Measurements from ENCODE around the gene ALKBH4.
"Not testable (repeated sequence)": the region's sequence is repeated elsewhere in the genome, so short reads cannot be mapped to it uniquely, and the experiment has no call there.

The ALKBH4 gene

DNA sequence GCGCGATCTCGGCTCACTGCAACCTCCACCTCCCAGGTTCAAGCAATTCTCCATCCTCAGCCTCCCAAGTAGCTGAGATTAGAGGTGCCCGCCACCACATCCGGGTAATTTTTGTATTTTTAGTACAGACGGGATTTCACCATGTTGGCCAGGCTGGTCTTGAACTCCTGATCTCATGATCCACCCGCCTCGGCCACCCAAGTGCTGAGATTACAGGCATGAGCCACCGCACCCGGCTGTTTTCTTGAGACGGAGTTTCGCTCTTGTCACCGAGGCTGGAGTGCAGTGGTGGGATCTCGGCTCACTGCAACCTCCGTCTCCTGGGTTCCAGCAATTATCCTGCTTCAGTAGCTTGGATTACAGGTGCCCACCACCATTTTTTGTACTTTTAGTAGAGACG is 33.7 kb upstream of the ALKBH4 start:
- no CpG with 5 or more reads among the region's 16 CpGs for WGBS, 2 donors (ENCODE audit: extremely low coverage in 2 of 2, insufficient read length in 2 of 2, insufficient replicate concordance in 1 of 2)
- not testable (repeated sequence) for H3K14ac ChIP-seq (ENCODE audit: low read length); H3K4ac ChIP-seq (ENCODE audit: low read length)

DNA sequence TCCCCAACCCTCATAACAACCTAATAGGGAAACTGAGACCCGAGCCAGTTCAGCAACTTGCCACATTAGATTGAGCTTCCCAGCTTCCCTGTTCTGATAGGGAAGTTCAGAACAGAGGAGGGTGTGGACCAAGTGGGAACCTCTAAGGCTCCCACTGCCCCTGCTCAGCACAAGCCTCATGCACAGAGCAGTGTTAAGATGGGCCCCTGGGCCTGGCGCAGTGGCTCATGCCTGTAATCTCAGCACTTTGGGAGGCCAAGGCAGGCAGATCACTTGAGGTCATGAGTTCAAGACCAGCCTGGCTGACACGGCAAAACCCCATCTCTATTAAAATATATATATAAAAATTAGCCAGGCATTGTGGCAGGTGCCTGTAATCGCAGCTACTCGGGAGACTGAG is 32.6 kb upstream of the ALKBH4 start:
- not testable (repeated sequence) for H3K9ac ChIP-seq (ENCODE audit: low read depth, low read length, poor library complexity); H3K18ac ChIP-seq (ENCODE audit: low read length); H3K23ac ChIP-seq (ENCODE audit: low read depth, low read length, poor library complexity); H3K9me3 ChIP-seq (replicated peaks in 1 of 2; ENCODE audit: control insufficient read depth in 2 of 2, insufficient read depth in 1 of 2, low read depth in 1 of 2, low read length in 2 of 2); H3K4ac ChIP-seq (ENCODE audit: low read length); H3K27me3 ChIP-seq (ENCODE audit: control insufficient read depth in 3 of 3, insufficient read depth in 3 of 3, low read depth in 1 of 3, low read length in 3 of 3); H3K36me3 ChIP-seq (replicated peaks in 1 of 2; ENCODE audit: control insufficient read depth in 2 of 2, insufficient read depth in 2 of 2, low read length in 2 of 2); H3K4me1 ChIP-seq (ENCODE audit: control insufficient read depth in 2 of 2, insufficient read depth in 1 of 2, low read depth in 1 of 2, low read length in 2 of 2); H3K4me2 ChIP-seq (ENCODE audit: insufficient read depth, low read length, poor library complexity, severe bottlenecking); H3K27ac ChIP-seq (replicated peaks; ENCODE audit: low read length); DNase-seq (ENCODE audit: low spot score); H2BK5ac ChIP-seq (ENCODE audit: low read length); H2AFZ ChIP-seq (ENCODE audit: low read length); H3K4me3 ChIP-seq (ENCODE audit: low read length in 2 of 2); H2AK5ac ChIP-seq (ENCODE audit: low read depth, low read length); H2BK15ac ChIP-seq (ENCODE audit: low read length); H4K91ac ChIP-seq (ENCODE audit: low read depth, low read length, poor library complexity); H2BK12ac ChIP-seq (ENCODE audit: low read length); H3K79me1 ChIP-seq (ENCODE audit: low read depth, low read length); H4K8ac ChIP-seq (ENCODE audit: low read depth, low read length); H2BK120ac ChIP-seq (ENCODE audit: low read depth, low read length); H3K14ac ChIP-seq (ENCODE audit: low read length)
- no CpG with 5 or more reads among the region's 5 CpGs for WGBS, 2 donors (ENCODE audit: extremely low coverage in 2 of 2, insufficient read length in 2 of 2, insufficient replicate concordance in 1 of 2)

More for the DNA sequence above, 33.7 kb upstream of the ALKBH4 start:
- H3K27me3 ChIP-seq (ENCODE audit: control insufficient read depth in 3 of 3, insufficient read depth in 3 of 3, low read depth in 1 of 3, low read length in 3 of 3); H3K4me3 ChIP-seq (ENCODE audit: low read length in 2 of 2); H3K36me3 ChIP-seq (replicated peaks in 1 of 2; ENCODE audit: control insufficient read depth in 2 of 2, insufficient read depth in 2 of 2, low read length in 2 of 2); H2BK15ac ChIP-seq (ENCODE audit: low read length); H4K91ac ChIP-seq (ENCODE audit: low read depth, low read length, poor library complexity); H3K23ac ChIP-seq (ENCODE audit: low read depth, low read length, poor library complexity); H2BK12ac ChIP-seq (ENCODE audit: low read length); H3K4me1 ChIP-seq (ENCODE audit: control insufficient read depth in 2 of 2, insufficient read depth in 1 of 2, low read depth in 1 of 2, low read length in 2 of 2); H2AK5ac ChIP-seq (ENCODE audit: low read depth, low read length); H3K9ac ChIP-seq (ENCODE audit: low read depth, low read length, poor library complexity); H2BK5ac ChIP-seq (ENCODE audit: low read length); H3K27ac ChIP-seq (replicated peaks; ENCODE audit: low read length); H3K79me1 ChIP-seq (ENCODE audit: low read depth, low read length); H3K4me2 ChIP-seq (ENCODE audit: insufficient read depth, low read length, poor library complexity, severe bottlenecking); H3K18ac ChIP-seq (ENCODE audit: low read length); H4K8ac ChIP-seq (ENCODE audit: low read depth, low read length); H2BK120ac ChIP-seq (ENCODE audit: low read depth, low read length); DNase-seq (ENCODE audit: low spot score); H2AFZ ChIP-seq (ENCODE audit: low read length); H3K9me3 ChIP-seq (replicated peaks in 1 of 2; ENCODE audit: control insufficient read depth in 2 of 2, insufficient read depth in 1 of 2, low read depth in 1 of 2, low read length in 2 of 2): not testable (repeated sequence)

DNA sequence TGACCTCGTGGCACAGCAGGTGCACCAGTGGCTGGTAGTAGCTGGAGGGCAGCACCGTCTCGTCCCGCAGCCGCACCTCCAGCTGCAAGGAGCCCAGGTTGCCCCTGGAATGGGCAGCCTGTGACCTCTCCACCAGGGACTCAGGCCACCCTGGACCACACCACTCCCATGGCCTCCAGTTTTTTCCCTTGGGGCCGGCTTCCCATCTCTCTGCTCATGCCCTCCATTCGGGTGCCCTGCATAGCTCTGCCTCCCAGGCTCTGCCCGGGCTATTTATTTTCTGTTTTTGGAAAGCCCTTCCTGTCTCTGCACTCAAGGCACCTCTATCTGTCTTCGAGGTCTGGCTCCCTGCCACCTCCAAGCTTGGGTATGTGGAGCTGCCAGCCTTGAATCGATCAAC is 32.2 kb upstream of the ALKBH4 start:
- no CpG with 5 or more reads among the region's 10 CpGs for WGBS, 2 donors (ENCODE audit: extremely low coverage in 2 of 2, insufficient read length in 2 of 2, insufficient replicate concordance in 1 of 2)
- H4K91ac ChIP-seq (ENCODE audit: low read depth, low read length, poor library complexity); H3K27ac ChIP-seq (replicated peaks; ENCODE audit: low read length); H3K36me3 ChIP-seq (replicated peaks in 1 of 2; ENCODE audit: control insufficient read depth in 2 of 2, insufficient read depth in 2 of 2, low read length in 2 of 2); H2BK5ac ChIP-seq (ENCODE audit: low read length); H3K4me1 ChIP-seq (ENCODE audit: control insufficient read depth in 2 of 2, insufficient read depth in 1 of 2, low read depth in 1 of 2, low read length in 2 of 2); H3K4me2 ChIP-seq (ENCODE audit: insufficient read depth, low read length, poor library complexity, severe bottlenecking); H3K4ac ChIP-seq (ENCODE audit: low read length); H3K4me3 ChIP-seq (ENCODE audit: low read length in 2 of 2); H2AFZ ChIP-seq (ENCODE audit: low read length); H2BK12ac ChIP-seq (ENCODE audit: low read length); H2BK15ac ChIP-seq (ENCODE audit: low read length); H3K14ac ChIP-seq (ENCODE audit: low read length); H3K9me3 ChIP-seq (replicated peaks in 1 of 2; ENCODE audit: control insufficient read depth in 2 of 2, insufficient read depth in 1 of 2, low read depth in 1 of 2, low read length in 2 of 2); H3K18ac ChIP-seq (ENCODE audit: low read length); H3K79me1 ChIP-seq (ENCODE audit: low read depth, low read length); H3K23ac ChIP-seq (ENCODE audit: low read depth, low read length, poor library complexity); DNase-seq (ENCODE audit: low spot score); H2AK5ac ChIP-seq (ENCODE audit: low read depth, low read length); H3K27me3 ChIP-seq (ENCODE audit: control insufficient read depth in 3 of 3, insufficient read depth in 3 of 3, low read depth in 1 of 3, low read length in 3 of 3); H4K8ac ChIP-seq (ENCODE audit: low read depth, low read length); H2BK120ac ChIP-seq (ENCODE audit: low read depth, low read length); H3K9ac ChIP-seq (ENCODE audit: low read depth, low read length, poor library complexity): not testable (repeated sequence)

DNA sequence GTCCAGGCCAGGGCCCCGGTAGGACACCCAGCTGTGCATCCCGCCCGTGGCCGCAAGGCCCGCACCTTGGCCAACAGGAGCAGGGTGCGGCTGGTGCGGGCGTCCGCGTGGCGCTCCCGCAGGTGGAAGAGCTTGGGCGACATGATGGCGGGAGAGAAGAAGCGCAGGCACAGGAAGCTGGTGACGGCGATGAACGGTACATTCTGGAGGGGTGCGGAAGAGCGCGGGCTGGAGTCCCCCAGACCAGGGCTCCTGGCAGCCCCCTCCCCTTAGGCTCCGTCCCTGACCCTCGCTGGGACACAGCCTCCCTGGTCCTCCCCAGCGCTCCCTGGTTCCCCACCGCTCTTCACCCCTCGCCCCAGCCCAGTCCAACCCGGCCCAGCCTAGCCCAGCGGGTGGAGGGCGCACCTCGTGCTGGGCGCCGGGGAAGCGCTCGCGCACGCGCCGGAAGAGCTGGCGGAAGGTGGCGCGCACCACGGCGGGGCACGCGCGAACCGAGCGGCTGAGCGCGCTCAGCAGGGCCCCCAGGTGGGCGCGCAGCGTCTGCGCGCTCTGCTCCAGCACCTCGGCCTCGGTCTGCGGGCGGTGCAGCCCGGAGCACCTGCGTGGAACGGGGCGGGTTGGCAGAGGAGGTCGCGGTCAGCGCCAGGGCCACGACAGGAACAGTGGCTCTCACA is 29.9 kb upstream of the ALKBH4 start:
- not testable (repeated sequence) for H3K23ac ChIP-seq (ENCODE audit: low read depth, low read length, poor library complexity); H3K4me2 ChIP-seq (ENCODE audit: insufficient read depth, low read length, poor library complexity, severe bottlenecking); H3K36me3 ChIP-seq (replicated peaks in 1 of 2; ENCODE audit: control insufficient read depth in 2 of 2, insufficient read depth in 2 of 2, low read length in 2 of 2); H2BK15ac ChIP-seq (ENCODE audit: low read length); DNase-seq (ENCODE audit: low spot score); H2AFZ ChIP-seq (ENCODE audit: low read length); H4K91ac ChIP-seq (ENCODE audit: low read depth, low read length, poor library complexity); H3K27me3 ChIP-seq (ENCODE audit: control insufficient read depth in 3 of 3, insufficient read depth in 3 of 3, low read depth in 1 of 3, low read length in 3 of 3); H4K8ac ChIP-seq (ENCODE audit: low read depth, low read length); H2BK120ac ChIP-seq (ENCODE audit: low read depth, low read length); H2AK5ac ChIP-seq (ENCODE audit: low read depth, low read length); H3K4me1 ChIP-seq (ENCODE audit: control insufficient read depth in 2 of 2, insufficient read depth in 1 of 2, low read depth in 1 of 2, low read length in 2 of 2); H3K18ac ChIP-seq (ENCODE audit: low read length); H3K9me3 ChIP-seq (replicated peaks in 1 of 2; ENCODE audit: control insufficient read depth in 2 of 2, insufficient read depth in 1 of 2, low read depth in 1 of 2, low read length in 2 of 2); H2BK12ac ChIP-seq (ENCODE audit: low read length); H2BK5ac ChIP-seq (ENCODE audit: low read length); H3K27ac ChIP-seq (replicated peaks; ENCODE audit: low read length); H3K9ac ChIP-seq (ENCODE audit: low read depth, low read length, poor library complexity); H3K4ac ChIP-seq (ENCODE audit: low read length); H3K4me3 ChIP-seq (ENCODE audit: low read length in 2 of 2); H3K14ac ChIP-seq (ENCODE audit: low read length); H3K79me1 ChIP-seq (ENCODE audit: low read depth, low read length)
- no CpG with 5 or more reads among the region's 67 CpGs for WGBS, 2 donors (ENCODE audit: extremely low coverage in 2 of 2, insufficient read length in 2 of 2, insufficient replicate concordance in 1 of 2)
